T-helper 2 cell (primary cell): ENCODE measurements around the gene GOT1.
A peak's percentile ranks its signal among the peaks of the same experiment; 100 is the strongest.

Experiments
- DNase-seq, 5 experiments: peaks; one replicate each; pipeline versions ENCODE4 v3.0.0 to v3.0.0-alpha.2; 2012 to 2022
- total RNA-seq, 2 donors: gene quantifications; one replicate each; lab custom pipeline; 2026; lab: John Stamatoyannopoulos, UW

GOT1 gene
- 8.4 to 10.4 reads per million in 2 donors for total RNA-seq

- DNase-seq = peak; percentile 83 to 98 (median 90)
Measured at GRCh38 chr10:99430451-99431189, at the start of gene GOT1. GOT1 (minus strand) TSS chr10:99430624; CDS start chr10:99430565, 59 bp downstream.

GRCh38 chr10:99470327-99470726, 39.9 kb upstream of the GOT1 start:
- DNase-seq = no peak

GRCh38 chr10:99467236-99467999, 37.0 kb upstream of the GOT1 start:
- no peak for DNase-seq

GRCh38 chr10:99466632-99467223, 36.3 kb upstream of the GOT1 start:
- no peak for DNase-seq

GRCh38 chr10:99461230-99461629, 30.8 kb upstream of the GOT1 start:
- DNase-seq = no peak

GRCh38 chr10:99460070-99460469, 29.6 kb upstream of the GOT1 start:
- no peak for DNase-seq

GRCh38 chr10:99459217-99459616, 28.8 kb upstream of the GOT1 start:
- no peak for DNase-seq

- no peak for DNase-seq
Measured at GRCh38 chr10:99457813-99458212, 27.4 kb upstream of the GOT1 start.

- DNase-seq = no peak
Measured at GRCh38 chr10:99456931-99457288, 26.5 kb upstream of the GOT1 start.

GRCh38 chr10:99456207-99456930, 25.9 kb upstream of the GOT1 start:
- DNase-seq = no peak

GRCh38 chr10:99451981-99452380, 21.6 kb upstream of the GOT1 start:
- DNase-seq = no peak

GRCh38 chr10:99451499-99451788, 21.0 kb upstream of the GOT1 start:
- DNase-seq = no peak

- DNase-seq = no peak
Measured at GRCh38 chr10:99450624-99451498, 20.4 kb upstream of the GOT1 start.

- DNase-seq = no peak
Measured at GRCh38 chr10:99450156-99450555, 19.7 kb upstream of the GOT1 start.

GRCh38 chr10:99449023-99449422, 18.6 kb upstream of the GOT1 start:
- no peak for DNase-seq

- DNase-seq = no peak
Measured at GRCh38 chr10:99444383-99445045, 14.1 kb upstream of the GOT1 start.

- no peak for DNase-seq
Measured at GRCh38 chr10:99443500-99443899, 13.1 kb upstream of the GOT1 start.

- no peak for DNase-seq
Measured at GRCh38 chr10:99442394-99442793, 12.0 kb upstream of the GOT1 start.

GRCh38 chr10:99438890-99439289, 8.5 kb upstream of the GOT1 start:
- no peak for DNase-seq

GRCh38 chr10:99435986-99436638, 5.7 kb upstream of the GOT1 start:
- DNase-seq = peak in 1 of 5 experiments; percentile 47

- no peak for DNase-seq
Measured at GRCh38 chr10:99433378-99434020, 3.1 kb upstream of the GOT1 start.
